ENCODE results near the gene PODNL1. TPM values are rescaled to one million over a fixed set of nuclear protein-coding genes. Genes with fewer than 3 reads are reported as not detected.
A peak's percentile ranks its signal among the peaks of the same experiment; 100 is the strongest.

PODNL1 gene
- polyA plus RNA-seq, 6 donors from 2014 or later, result not detected

DNA sequence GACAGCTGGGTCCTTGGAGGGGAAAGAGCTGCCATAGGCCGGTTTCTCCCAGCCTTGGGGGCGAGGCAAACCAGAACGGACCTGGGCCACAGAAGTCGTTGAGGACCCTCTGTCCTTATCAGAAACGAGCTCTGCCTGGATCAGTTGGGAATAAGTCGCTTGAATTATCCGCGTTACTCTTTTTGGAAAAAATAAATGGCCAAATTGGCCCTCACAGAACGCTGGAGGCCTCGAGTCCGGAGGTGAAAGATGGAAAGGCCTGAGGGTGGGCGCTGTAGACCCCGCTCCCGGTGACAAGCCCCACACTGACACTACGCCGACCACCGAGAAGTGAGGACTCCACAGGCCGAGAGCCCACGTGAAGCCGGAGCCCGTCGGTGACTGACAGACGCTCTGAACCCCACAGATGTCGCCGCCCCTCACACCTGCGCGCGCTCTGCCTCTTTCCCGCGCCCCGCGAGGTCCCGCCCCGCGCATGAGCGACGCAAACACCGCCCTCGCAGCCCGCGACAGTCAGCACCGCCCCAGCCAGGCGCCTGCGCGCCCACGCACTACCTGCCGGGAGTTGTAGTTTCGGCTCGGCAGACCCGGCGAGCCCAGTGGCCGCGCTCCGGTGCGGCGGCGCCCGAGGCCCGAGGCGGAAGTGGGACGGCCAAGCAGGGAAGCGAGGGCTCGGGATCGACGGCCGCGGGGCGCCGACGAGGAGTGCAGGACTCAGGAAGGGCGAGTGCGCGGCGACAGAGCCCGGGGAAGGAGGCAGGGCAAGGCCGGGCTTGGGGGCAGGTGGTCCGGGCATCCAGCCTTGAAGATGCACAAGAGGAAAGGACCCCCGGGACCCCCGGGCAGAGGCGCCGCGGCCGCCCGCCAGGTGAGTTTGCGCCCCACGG lies 32.3 kb downstream of the PODNL1 start, which contains the start of the genes BRME1 and CC2D1A:
Gene BRME1, minus strand, starts transcription at position 484 of the 887 bp plus-strand sequence. CDS start 1,225 bp downstream, outside the sequence.
Gene CC2D1A, plus strand, starts transcription at position 568 of the 887 bp plus-strand sequence. Its CDS starts 241 bp downstream, at position 809.
- Mint-ChIP-seq H3K27me3 (no peaks in the 10 kb centered on the region), H3K9me3 (no peaks in the 10 kb centered on the region), H3K27ac (peak within 1 kb of the TSS; percentile 90 to 97 (median 96)), H3K4me1 (peaks cover 10 to 13% (median 12%) of the 10 kb centered on the region in 3 donors), H3K36me3 (no peaks in the 10 kb centered on the region), H3K4me3 (peak within 1 kb of the TSS; percentile 84 to 94 (median 90))
- peak; percentile 99 for ATAC-seq (ENCODE audit: low read depth in 2 of 2)
- DNase-seq, result peak; percentile 93

DNA sequence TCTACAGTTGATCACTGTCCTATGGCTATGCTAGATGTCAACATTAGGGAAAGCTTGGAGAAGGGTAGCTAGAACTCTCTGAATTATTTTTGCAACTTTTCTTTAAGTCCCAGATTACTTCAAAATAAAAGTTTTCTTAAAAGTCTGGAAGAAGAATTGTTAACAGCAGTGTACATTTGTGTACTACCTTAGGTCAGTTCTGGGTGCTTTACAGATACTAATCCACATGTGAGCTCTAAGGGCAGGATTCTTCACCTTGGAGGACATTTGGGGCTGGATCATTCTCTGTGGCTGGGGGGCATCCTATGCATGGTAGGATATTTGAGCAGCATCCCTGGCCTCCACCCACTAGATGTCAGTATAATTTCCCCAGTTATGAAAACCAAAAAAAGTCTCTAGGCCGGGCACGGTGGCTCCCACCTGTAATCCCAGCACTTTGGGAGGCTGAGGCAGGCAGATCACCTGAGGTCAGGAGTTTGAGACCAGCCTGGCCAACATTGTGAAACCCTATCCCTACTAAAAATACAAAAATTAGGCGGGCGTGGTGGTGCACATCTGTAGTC lies 35.1 kb downstream of the PODNL1 start:
- Mint-ChIP-seq H3K27ac (no peak overlapping the region), H3K27me3 (no peaks in the 10 kb centered on the region), H3K4me3 (peak overlapping the region in 1 of 8 donors; percentile 74), H3K9me3 (no peaks in the 10 kb centered on the region), H3K36me3 (no peaks in the 10 kb centered on the region), H3K4me1 (peaks cover 10 to 13% (median 12%) of the 10 kb centered on the region in 3 donors)
- ATAC-seq (ENCODE audit: low read depth in 2 of 2) (no peak), DNase-seq (no peak)

DNA sequence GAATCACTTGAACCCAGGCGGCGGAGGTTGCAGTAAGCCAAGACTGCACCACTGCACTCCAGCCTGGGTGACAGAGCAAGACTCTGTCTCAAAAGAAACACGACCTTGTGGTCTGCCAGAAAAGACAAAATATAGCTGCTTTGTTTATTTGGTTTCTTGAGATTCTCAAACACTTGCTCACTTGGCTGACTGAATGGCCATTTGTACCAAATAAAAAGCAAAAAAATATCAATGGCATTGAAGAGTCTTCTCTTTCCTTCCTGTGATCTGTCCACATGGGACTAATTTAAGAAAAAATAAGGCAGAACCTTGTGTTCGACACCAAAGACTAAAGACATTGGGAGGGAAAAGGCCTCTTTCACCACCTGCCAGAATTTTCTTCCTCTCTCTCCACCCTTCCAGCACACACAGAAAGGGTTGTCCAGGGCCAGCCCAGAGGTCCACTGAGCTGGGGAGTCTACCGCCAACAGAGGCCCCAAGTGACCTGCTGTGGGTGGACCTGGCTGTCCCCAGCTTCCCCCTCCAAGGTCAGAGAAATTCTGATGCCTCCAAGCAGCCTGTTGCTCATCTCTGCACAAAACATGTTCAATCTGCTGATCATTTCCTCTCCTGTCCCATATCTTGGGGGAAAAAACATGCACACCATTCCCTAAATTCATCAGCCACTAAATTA lies 38.2 kb downstream of the PODNL1 start:
- no peak overlapping the region for H3K4me3 Mint-ChIP-seq
- ATAC-seq (ENCODE audit: low read depth in 2 of 2) (no peak), DNase-seq (no peak)
- H3K27ac Mint-ChIP-seq, result no peak overlapping the region
- no peaks in the 10 kb centered on the region for H3K27me3 Mint-ChIP-seq
- H3K9me3 Mint-ChIP-seq, result no peaks in the 10 kb centered on the region
- H3K4me1 Mint-ChIP-seq, result no peaks in the 10 kb centered on the region
- no peaks in the 10 kb centered on the region for H3K36me3 Mint-ChIP-seq

DNA sequence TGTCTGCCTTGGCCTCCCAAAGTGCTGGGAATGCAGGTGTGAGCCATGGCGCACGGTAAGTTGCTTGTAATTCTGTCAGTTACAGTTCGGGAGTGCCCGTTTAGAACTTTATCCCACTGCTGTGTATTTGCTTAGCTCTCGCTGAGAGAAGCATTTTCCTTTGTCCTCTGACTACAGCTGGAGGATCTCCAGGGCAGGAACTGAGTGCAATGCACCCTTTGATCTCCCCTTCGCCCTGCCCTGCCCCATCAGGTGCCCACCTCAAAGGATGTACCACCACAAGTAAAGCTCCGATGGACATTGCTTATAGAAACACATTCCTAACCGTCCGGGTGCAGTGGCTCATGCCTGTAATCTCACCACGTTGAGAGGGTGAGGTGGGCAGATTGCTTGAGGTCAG lies 38.8 kb downstream of the PODNL1 start:
- no peaks in the 10 kb centered on the region for H3K4me1 Mint-ChIP-seq

DNA sequence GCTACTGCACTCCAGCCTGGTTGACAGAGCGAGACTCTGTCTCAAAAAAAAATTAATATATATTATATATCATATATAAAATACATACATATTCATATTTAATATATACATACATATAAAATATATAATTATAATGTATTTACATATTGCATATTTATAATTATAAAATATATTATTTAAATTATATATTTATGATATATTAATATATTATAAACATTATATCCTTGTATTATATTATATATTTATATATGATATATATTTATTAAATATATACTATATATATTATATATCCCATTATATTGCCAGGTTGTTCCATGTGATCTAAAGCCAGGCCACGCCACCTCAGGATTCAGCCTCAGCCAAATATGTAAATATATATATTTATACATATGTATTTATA lies 42.0 kb downstream of the PODNL1 start:
- H3K27me3 Mint-ChIP-seq, result no peaks in the 10 kb centered on the region
- no peaks in the 10 kb centered on the region for H3K9me3 Mint-ChIP-seq
- H3K4me3 Mint-ChIP-seq, result no peak overlapping the region
- no peaks in the 10 kb centered on the region for H3K4me1 Mint-ChIP-seq
- H3K27ac Mint-ChIP-seq, result no peak overlapping the region
- DNase-seq, result no peak
- ATAC-seq (ENCODE audit: low read depth in 2 of 2), result no peak
- H3K36me3 Mint-ChIP-seq, result no peaks in the 10 kb centered on the region

More for the DNA sequence above, 38.8 kb downstream of the PODNL1 start:
- H3K4me3 Mint-ChIP-seq, result no peak overlapping the region
- no peaks in the 10 kb centered on the region for H3K9me3 Mint-ChIP-seq
- no peak overlapping the region for H3K27ac Mint-ChIP-seq
- H3K36me3 Mint-ChIP-seq, result no peaks in the 10 kb centered on the region
- no peaks in the 10 kb centered on the region for H3K27me3 Mint-ChIP-seq
- ATAC-seq (ENCODE audit: low read depth in 2 of 2) (no peak), DNase-seq (no peak)

DNA sequence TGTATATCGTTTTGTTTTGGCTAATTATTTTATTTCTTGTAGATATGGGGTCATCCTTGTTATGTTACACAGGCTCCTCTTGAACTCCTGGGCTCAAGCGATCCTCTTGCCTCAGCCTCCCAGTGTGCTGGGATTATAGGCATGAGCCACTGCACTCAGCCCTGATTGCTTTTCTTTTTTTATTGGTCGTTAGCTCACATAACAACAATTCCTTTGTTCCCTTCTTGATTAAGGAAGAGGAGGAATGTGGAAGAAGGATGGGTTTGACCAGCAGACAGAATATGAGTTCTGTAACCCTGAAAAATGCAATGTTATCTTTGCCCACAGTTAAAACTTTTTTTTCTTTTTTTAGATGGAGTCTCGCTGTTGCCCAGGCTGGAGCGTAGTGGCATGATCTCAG lies 43.7 kb downstream of the PODNL1 start:
- H3K4me3 Mint-ChIP-seq, result no peak overlapping the region
- DNase-seq, result no peak
- no peak for ATAC-seq (ENCODE audit: low read depth in 2 of 2)
- H3K36me3 Mint-ChIP-seq, result no peaks in the 10 kb centered on the region
- H3K9me3 Mint-ChIP-seq, result no peaks in the 10 kb centered on the region
- H3K27me3 Mint-ChIP-seq, result no peaks in the 10 kb centered on the region
- H3K27ac Mint-ChIP-seq, result no peak overlapping the region
- H3K4me1 Mint-ChIP-seq, result no peaks in the 10 kb centered on the region

DNA sequence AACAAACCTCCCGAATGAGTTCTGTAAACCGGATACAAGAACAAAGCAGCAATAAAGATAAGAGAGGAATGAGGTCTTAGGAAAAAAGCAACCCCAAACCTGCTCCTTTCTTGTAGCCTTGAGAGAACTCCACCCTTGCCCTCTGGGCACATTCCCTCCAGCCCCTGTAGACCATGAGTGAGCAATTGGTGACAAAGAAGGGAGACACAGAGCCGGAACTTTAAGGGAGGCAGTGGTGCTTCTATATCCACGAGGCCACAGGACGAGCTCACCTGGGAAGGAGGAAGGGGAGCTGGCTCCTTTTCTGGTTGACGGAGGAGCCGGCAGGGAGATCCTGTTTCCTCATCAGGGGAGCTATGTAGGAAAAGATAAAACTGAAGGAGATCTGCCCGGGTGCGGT lies 45.3 kb downstream of the PODNL1 start:
- H3K9me3 Mint-ChIP-seq, result no peaks in the 10 kb centered on the region
- H3K27ac Mint-ChIP-seq, result no peak overlapping the region
- H3K4me1 Mint-ChIP-seq, result no peaks in the 10 kb centered on the region

DNA sequence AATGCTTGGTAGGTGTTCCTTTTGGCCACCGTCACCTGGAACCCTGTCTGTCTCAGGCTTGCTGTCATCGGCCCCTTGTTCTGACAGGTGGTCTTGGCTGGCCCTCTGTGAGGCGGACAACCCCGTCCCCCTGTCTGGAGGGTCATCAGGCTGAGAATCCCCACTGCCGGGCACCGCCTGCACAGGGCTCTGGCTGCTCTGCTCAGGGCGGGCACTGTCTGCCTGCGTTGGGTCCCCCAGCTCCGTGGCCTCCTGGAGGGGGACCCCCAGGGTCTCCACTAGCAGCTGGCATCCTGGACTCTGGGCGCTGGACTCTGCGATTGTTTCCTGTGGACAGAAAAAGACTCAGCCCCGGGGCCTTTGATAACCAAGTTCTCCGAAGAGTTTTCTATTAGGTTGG lies 48.1 kb downstream of the PODNL1 start:
- no peak overlapping the region for H3K27ac Mint-ChIP-seq
- no peak overlapping the region for H3K4me3 Mint-ChIP-seq
- ATAC-seq (ENCODE audit: low read depth in 2 of 2) (no peak), DNase-seq (no peak)
- H3K9me3 Mint-ChIP-seq, result no peaks in the 10 kb centered on the region
- peaks cover 0 to 5% (median 0%) of the 10 kb centered on the region in 3 donors for H3K27me3 Mint-ChIP-seq
- H3K36me3 Mint-ChIP-seq, result no peaks in the 10 kb centered on the region
- no peaks in the 10 kb centered on the region for H3K4me1 Mint-ChIP-seq

More for the DNA sequence above, 45.3 kb downstream of the PODNL1 start:
- ATAC-seq (ENCODE audit: low read depth in 2 of 2) (no peak), DNase-seq (no peak)
- H3K4me3 Mint-ChIP-seq, result no peak overlapping the region
- no peaks in the 10 kb centered on the region for H3K36me3 Mint-ChIP-seq
- no peaks in the 10 kb centered on the region for H3K27me3 Mint-ChIP-seq

DNA sequence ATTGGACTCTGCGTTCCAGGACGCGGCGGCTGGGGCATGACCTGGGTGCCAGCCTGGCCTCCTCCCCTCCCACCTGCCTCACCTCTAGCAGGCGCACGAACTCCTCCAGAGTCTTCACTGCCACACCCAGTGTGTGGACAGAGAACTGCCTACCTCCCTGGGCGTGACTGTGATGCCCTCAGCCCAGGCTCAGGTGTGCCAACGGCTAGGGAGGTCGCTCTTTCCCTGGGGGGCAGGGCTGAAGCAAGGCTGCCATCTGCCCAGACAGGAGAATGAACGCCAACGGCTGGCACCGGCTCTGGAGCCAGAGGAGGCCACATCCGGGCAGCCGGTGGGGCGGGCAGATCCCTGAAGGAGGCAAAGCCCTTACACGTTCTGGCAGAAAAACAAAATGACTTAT lies 49.9 kb downstream of the PODNL1 start:
- no peak for ATAC-seq (ENCODE audit: low read depth in 2 of 2)
- H3K9me3 Mint-ChIP-seq, result no peaks in the 10 kb centered on the region
- H3K4me1 Mint-ChIP-seq, result peaks cover 5 to 6% (median 5%) of the 10 kb centered on the region in 3 donors
- H3K27me3 Mint-ChIP-seq, result peaks cover 0 to 9% (median 0%) of the 10 kb centered on the region in 3 donors
- H3K27ac Mint-ChIP-seq, result no peak overlapping the region
- H3K36me3 Mint-ChIP-seq, result no peaks in the 10 kb centered on the region
- no peak overlapping the region for H3K4me3 Mint-ChIP-seq
- no peak for DNase-seq

DNA sequence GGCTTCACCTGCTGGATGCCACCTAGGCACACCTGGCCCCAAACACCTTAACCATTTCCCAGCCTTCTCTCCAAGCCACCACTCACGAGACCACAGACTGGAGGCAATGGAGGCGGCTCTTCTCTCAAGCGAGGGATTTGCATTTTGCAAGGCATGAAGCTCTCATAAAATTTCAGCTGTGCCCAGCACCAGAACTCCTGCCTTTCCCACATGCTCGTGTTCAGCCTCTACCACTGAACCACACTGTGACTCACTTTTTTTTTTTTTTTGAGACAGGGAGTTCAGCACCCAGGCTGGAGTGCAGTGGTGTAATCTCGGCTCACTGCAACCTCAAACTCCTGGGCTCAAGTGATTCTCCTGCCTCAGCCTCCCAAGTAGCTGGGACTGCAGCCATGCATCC lies 50.7 kb downstream of the PODNL1 start:
- Mint-ChIP-seq H3K27ac (no peak overlapping the region), H3K36me3 (no peaks in the 10 kb centered on the region), H3K4me1 (peaks cover 5 to 10% (median 6%) of the 10 kb centered on the region in 3 donors), H3K27me3 (peaks cover 0 to 9% (median 0%) of the 10 kb centered on the region in 3 donors), H3K9me3 (no peaks in the 10 kb centered on the region), H3K4me3 (peak overlapping the region in 1 of 8 donors; percentile 43)
- no peak for ATAC-seq (ENCODE audit: low read depth in 2 of 2)
- no peak for DNase-seq

DNA sequence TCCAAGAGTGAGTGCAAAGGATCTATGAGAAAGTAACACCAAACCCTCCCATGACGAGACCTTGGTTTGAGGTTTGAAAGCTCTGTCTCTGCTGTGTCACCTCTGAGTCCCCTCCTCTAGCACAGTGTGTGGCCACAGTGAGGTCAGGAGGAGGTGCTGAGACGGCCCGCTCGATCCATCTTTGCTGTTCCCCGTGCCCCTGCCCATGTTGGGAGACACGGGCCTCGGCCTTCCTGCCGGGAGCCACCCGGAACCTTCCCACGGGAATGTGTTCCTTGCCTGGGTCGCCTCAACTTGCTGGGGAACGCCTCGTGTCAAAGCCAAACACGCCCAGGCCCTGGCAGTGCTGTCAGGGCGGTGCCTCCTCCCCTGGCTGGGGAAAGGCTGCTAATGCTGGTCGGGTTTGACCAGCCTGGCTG lies 51.2 kb downstream of the PODNL1 start:
- Mint-ChIP-seq H3K27me3 (peaks cover 0 to 9% (median 0%) of the 10 kb centered on the region in 3 donors), H3K27ac (no peak overlapping the region), H3K36me3 (no peaks in the 10 kb centered on the region), H3K4me1 (peaks cover 9 to 15% (median 11%) of the 10 kb centered on the region in 3 donors), H3K9me3 (no peaks in the 10 kb centered on the region), H3K4me3 (no peak overlapping the region)
- ATAC-seq (ENCODE audit: low read depth in 2 of 2) (no peak), DNase-seq (no peak)

DNA sequence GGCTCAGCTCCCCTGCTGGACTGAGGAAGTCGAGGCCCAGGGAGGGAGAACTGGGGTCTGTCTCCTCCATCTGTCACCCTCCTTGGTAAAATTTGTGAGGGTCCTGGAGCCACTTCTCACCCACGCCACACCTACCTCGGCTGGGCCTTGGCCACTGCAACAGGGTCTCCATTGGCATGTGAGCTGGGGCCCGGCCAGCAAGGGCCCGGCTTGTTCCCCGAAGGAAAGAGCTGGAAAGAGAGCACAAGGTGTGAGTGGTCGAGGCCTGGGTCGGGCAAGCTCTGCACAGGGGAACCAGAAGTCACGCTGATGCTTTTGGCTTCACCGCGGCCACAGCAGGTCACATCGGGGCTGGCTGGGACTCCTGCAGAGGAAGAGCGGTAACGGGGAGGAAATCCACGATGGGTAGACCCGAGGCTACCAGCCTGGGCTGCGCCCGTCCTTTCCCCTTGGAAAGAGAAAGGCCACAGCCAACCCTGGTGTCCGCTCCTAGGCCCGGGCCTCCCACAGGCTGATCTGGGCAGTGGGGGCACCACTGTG lies 52.3 kb downstream of the PODNL1 start:
- ATAC-seq (ENCODE audit: low read depth in 2 of 2), result no peak
- Mint-ChIP-seq H3K27ac (peak overlapping the region in 2 of 6 donors; percentile 32 to 76), H3K4me1 (peaks cover 20 to 26% (median 23%) of the 10 kb centered on the region in 3 donors)

More for the DNA sequence above, 52.3 kb downstream of the PODNL1 start:
- DNase-seq, result no peak
- H3K36me3 Mint-ChIP-seq, result no peaks in the 10 kb centered on the region
- H3K4me3 Mint-ChIP-seq, result no peak overlapping the region
- no peaks in the 10 kb centered on the region for H3K9me3 Mint-ChIP-seq
- peaks cover 0 to 9% (median 0%) of the 10 kb centered on the region in 3 donors for H3K27me3 Mint-ChIP-seq

All from naive B cell (primary cell).